ENCODE results near the gene ABCB6.

ABCB6 gene

DNA sequence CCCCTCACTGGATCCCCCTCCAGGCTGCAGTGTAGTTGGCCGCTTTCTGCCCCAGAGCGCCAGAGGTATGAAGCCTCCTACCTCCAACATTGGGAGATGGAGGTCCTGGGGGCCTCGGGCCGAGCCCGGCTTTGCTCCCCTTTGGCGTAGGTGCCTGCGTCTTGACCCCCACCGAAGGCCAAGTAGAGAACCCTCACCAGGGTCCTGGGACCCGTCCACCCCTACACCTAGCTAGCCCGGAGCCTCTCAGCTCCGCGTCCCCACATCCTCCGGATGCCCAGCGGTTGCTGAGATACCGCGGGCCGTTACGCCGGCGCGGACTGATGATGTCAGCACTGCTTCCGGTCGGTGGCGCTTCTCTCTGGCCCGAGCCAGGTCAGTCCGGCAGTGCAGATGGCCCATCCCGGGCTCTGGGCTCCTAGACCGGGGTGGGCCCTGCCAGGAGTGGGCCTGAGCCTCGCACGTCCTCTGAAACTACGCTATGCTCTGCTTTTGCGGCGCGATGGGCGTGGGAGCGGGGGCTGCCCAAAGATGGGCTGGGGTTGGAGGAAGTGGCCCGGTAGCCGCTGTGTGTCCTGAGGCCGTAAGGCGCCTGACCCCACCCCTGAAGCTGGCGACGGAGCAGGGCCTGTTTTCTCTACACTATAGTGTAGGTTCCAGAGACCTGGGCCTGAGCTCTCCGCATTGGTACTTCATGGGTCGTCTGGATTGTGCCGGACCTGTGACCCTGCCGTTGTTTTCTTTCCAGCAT lies 26.6 kb upstream of the ABCB6 start, which contains the start of the genes GLB1L and STK16:
TSS of gene GLB1L (minus strand) at position 297 of the 751 bp plus-strand sequence. CDS start 1,871 bp downstream, outside the sequence.
TSS of gene STK16 (plus strand) at position 332 of the 751 bp plus-strand sequence. CDS start 521 bp downstream, outside the sequence.
- DNase-seq (ENCODE audit: low read depth) = peak; percentile 86

DNA sequence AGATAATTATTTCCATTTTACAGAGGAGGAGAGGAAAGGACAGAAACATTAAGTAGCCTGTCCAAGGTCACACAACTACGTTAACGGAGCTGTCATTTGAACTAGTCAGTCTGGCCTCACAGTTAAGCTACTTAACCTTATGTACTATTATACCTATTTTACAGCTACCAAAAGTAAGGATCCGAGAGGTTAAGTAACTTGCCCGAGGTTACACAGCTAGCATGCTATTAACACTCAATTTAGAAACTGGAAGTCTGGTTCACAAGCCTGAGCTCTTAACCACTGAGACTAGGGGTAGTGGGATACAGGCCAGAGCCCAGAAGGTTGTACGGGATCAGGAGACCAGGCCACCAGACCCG lies 26.0 kb upstream of the ABCB6 start:
- no peak for DNase-seq (ENCODE audit: low read depth)

GRCh38 chr2:219243291-219243761 lies 24.6 kb upstream of the ABCB6 start:
- no peak for DNase-seq (ENCODE audit: low read depth)

DNA sequence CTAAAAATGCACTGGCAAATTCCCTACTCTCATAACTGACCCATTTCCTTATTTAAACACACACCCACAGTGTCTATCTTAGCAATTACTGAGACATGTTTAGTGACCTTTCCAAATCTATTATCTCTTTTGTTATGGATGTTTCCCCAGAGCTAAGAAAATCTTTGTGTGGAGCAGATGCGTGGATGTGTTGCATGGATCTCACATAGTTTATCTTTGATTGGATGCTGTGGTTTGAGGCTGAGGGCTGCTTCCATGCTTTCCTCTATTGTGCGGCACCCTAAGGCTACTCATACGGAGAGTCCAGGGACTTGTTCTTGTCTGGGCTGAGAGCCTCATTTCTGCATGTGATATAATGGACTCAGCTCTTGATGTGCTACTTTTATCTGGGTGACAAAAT lies 15.6 kb upstream of the ABCB6 start:
- DNase-seq (ENCODE audit: low read depth) = no peak

GRCh38 chr2:219230059-219230540 lies 11.3 kb upstream of the ABCB6 start:
- no peak for DNase-seq (ENCODE audit: low read depth)

DNA sequence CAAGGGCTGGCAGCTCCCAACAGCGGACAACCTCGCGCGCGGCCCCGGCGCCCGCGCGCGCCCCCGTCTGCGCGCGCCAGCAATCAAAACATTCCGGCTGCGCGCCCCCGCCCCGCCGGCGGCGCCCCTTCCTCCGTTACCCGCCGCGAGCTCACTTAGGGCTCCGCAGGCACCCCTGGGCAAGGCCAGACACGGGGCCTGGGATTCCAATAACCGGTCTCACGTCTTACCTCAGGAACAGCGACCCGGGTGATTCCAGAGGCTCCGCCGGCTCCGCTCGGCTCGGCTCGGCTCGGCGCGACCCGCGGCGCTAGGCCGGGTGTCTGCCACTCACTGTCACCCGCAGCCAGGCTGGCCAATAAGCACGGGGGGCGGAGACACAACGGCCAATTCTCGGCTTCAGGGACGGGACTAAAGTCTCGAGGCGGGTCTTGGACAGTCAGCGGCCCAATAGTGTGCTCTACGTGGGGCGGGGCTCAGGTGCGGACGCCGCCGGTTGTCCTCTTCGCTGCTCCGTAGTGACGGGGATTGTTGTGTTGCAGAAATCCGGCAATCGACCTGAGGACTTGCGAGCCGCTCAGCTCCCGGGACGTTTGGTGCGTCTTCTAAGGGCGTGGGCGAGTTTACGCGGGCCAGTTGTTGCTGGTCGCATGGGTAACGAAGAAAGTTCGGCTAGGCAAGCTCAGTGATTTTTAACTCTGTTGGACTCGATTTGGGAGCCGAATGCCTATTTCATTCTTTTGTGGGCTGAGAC lies 10.7 kb upstream of the ABCB6 start, which contains the start of the genes ANKZF1 and ATG9A:
TSS of gene ANKZF1 (plus strand) at position 502 of the 754 bp plus-strand sequence. CDS start 452 bp downstream, outside the sequence.
TSS of gene ATG9A (minus strand) at position 332 of the 754 bp plus-strand sequence. CDS start 1,612 bp downstream, outside the sequence.
- DNase-seq (ENCODE audit: low read depth) = peak; percentile 96

GRCh38 chr2:219228911-219229304 lies 10.2 kb upstream of the ABCB6 start:
- no peak for DNase-seq (ENCODE audit: low read depth)

- no peak for DNase-seq (ENCODE audit: low read depth)
These were observed 9.5 kb upstream of the ABCB6 start for GRCh38 chr2:219228041-219228910.

- DNase-seq (ENCODE audit: low read depth) = no peak
These were observed 6.6 kb upstream of the ABCB6 start for GRCh38 chr2:219225350-219225749.

DNA sequence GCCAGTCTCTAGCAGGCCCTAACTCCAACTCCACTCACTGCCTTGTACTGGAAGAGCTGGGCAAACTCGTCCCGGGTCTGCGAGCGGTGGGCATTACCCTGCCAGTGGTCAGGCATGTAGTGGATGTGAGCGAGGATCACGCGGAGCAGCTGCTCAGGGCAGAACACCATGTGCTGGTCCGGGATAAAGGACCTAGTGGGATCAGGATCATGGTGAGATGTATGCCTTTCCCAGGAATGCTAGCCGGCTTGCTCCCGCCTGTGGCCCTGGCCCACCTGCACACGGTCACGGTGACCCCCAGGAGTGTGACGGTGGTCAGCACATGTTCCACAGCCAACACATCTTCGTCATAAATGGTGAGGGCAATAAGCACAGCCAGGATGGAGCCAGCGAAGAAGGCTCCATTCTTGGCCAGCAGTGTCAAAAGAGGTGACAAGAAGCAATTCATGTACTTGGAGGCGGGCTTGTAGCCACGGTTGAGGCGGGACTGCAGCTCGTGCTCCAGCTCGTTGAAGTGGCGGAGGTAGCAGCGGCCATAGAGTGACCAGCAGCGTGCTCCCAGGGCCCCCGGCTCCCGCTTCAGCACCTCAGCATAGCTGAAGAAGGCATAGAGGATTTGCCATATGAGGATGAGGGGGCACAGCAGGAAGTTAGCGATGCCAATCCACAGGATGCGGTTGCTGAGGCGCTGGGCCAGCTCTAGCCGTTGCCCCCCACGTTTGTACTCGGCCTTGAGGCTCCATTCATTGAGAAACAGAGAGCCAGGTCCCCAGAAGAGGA lies 5.3 kb upstream of the ABCB6 start:
- no peak for DNase-seq (ENCODE audit: low read depth)

DNA sequence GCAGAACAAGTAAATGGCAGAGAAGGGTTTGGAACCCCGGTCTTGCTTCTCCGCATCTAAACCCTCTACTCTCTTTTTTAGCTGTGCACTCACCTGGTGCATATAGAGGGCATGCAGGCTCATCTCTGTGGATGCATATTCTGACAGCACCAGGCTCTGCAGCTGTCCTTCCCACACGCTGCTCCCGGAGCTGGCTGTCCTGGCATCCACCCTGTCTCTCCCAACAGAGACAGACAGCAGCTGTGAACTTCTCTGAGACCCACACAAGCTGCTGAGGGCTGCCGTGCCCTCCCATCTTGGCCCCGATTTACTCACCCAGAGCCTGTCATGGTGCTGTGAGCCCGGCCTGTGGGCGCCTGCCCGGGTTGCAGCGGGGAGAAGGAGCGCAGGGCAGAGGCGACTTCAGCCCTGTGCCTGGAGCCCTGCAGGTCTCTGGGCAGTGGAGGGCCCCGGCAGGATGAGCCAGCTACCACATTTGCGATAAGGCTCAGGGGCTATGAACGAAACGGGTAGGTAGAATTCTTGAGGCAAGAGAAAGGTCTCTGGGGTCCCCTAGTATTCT lies 3.3 kb upstream of the ABCB6 start:
- no peak for DNase-seq (ENCODE audit: low read depth)

DNA sequence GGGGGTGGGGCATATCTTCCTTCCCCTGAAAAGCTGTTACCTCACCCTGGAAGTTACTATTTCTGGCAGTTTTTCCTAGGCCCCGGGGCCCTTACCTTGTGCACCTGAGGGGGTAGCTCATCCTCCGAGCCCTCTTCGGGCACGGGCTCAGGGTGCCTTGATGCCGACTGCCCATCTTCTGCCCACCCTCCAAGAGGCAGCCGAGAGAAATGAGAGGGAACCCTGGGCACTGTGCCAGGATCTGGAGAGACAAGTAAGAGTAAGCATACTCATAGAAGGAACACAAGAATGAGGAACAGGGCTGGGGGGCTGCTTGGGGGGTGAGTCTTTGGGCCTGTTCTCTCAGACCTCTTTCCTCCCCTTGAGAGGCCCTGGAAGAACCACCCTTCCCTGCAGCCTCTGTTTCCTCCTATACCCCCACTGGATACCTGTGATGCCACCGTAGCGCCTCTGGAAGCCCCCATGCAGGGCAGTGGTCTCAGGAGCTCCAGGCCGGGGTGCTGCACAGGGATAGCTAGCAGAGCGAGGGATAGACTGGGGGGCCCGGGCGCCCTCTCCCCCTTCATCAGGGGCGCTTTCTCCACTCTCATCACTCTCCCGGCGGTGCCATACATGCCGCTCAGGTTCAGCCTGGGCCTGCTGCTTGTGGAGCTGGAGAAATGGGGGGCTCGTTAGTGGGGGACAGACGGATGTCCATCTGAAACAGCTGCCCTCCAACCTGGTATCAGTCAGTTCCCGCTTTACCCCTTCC lies 2.1 kb upstream of the ABCB6 start:
- no peak for DNase-seq (ENCODE audit: low read depth)

- DNase-seq (ENCODE audit: low read depth) = no peak
These were observed 1.2 kb upstream of the ABCB6 start for GRCh38 chr2:219219784-219220532.

- no peak for DNase-seq (ENCODE audit: low read depth)
These were observed 484 bp downstream of the ABCB6 start for GRCh38 chr2:219218217-219218731.

DNA sequence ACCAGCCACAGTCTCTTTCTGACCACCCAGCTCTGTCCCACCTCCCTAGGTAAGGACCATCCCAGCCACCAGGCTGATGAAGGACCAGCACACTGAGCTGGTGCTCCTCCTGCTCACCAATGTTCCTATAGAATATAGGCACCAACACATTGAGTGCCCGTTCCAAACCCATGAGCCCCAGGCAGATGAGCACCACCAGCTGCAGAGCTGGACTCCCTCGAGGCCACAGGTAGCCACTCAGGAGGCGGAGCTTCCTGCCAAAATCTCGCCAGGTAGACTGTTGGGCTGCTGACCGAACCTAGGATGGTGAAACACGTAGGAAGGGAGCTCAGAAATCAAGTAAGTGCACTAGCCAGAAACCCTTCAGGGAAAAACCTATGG lies 2.2 kb downstream of the ABCB6 start:
- no peak for DNase-seq (ENCODE audit: low read depth)

- DNase-seq (ENCODE audit: low read depth) = no peak
These were observed 2.8 kb downstream of the ABCB6 start for GRCh38 chr2:219215871-219216534.

DNA sequence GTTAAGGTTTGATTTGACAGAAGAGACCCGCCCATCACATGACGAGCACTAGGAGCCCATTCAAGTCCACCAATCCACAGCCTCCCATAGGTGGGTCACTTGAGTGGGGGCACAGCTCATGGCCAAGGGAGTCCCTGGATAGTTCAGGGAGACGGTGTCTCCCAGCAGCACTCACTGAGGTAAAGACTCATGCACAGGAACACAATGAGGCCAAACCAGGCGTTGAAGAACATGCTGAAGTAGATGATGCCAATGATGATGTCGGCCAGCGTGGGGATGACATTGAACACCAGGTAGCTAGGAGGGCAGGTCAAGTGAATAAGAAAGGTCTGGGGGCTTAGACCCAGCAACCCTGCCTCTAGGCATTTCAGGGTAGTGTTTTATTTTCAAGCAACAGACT lies 4.0 kb downstream of the ABCB6 start:
- DNase-seq (ENCODE audit: low read depth) = no peak

DNA sequence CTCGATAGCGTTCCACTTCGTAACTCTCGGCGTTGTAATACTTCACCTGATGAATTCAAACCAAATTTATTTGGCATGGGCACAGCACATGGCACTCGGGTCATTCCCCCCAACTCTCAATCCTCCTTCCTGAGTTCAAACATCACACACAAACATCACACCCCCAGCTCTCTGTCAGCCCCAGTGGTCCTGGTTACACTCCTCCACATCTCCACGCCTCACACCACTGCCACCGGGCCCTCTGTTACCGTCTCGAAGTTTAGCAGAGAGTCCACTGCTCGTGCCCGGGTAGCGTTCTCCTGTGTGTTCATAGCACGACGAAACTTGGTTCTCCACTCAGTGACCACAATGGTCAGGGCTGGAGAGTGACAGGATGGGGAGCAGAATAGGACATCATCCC lies 4.6 kb downstream of the ABCB6 start:
- DNase-seq (ENCODE audit: low read depth) = no peak

Data from activated gamma-delta T cell treated with anti-CD3 and anti-CD28 coated beads, Interleukin-2, amount 50 U/mL, for 16 hours (primary cell).